GM21447 (cell line): ENCODE measurements around the gene C5AR1.
"Not testable (repeated sequence)": the region's sequence is repeated elsewhere in the genome, so short reads cannot be mapped to it uniquely, and the experiment has no call there.

Source experiments
- ATAC-seq: cut with Tn5 transposase; IDR thresholded peaks from one replicate; pipeline ENCODE4 v1.9.1; 2021; ENCODE audit not compliant: unreplicated experiment

Gene C5AR1

DNA sequence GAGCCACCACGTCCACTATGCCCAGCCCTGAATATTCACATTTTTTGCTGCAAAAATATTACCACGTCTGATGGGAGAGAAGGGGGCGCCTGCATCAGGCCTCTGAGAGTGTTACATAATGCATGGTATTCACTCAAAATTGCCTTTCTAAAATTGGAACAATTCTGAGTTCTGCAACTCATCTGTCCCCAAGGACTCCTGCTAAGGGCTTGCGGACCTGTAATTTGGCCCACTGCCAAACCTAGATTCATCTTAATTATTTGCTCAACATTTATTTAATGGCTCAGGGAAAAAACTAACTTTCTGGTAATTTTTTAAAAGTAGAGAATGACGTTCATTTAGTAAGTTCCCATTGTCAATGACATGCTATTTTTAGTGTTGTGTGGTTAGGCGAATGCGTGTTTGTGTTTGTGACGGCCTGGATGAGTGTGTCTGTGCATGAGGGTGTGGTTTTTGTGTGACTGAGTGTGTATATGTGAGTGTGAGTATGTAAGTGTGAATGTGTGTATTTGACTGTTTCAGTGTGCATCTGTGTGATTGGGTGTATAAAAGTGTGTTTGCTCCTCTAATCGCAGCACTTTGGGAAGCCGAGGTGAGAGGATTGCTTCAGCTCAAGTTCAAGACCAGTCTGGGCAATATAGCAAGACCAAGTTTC is 26.1 kb upstream of the C5AR1 start:
- no peak for ATAC-seq

DNA sequence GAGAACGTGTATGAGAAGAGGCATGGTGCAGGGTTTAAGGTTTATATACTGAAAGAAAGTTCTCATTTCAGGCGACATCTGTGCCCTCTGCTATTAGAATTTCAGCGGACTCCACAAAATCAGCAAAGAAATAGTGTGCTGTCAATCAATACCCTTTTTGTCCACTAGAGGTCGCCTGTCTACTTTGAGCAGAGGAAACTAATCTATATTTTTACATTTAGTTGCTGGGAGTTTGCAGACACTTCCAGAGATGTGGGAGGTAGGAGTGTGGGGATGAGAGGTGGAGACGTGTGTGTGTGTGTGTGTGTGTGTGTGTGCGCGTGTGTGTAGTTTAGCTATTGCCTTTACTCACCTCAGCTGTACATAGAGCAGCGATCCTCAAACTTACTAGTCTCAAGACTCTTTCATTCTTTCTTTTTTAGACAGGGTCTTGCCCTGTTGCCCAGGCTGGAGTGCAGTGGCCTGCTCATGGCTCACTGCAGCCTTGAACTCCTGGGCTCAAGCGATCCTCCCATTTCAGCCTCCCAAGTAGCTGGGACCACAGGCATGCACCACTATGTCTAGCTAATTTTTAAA is 25.2 kb upstream of the C5AR1 start:
- ATAC-seq = no peak

DNA sequence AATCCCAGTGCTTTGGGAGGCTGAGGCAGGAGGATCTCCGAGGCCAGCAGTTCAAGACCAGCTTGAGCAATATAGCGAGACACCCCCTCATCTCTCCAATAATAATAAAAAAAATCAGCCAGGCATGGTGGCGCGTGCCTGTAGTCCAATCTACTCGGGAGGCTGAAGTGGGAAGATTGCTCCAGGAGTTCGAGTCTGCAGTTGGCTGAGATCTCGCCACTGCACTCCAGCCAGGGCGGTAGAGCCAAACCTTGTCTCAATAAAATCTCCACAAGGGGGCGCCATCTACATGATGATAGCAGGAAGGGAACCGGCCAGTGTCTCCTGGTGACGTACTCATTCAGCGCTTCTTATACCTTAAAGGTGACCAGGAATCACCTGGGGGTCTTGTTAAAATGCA is 13.6 kb upstream of the C5AR1 start:
- ATAC-seq = no peak

DNA sequence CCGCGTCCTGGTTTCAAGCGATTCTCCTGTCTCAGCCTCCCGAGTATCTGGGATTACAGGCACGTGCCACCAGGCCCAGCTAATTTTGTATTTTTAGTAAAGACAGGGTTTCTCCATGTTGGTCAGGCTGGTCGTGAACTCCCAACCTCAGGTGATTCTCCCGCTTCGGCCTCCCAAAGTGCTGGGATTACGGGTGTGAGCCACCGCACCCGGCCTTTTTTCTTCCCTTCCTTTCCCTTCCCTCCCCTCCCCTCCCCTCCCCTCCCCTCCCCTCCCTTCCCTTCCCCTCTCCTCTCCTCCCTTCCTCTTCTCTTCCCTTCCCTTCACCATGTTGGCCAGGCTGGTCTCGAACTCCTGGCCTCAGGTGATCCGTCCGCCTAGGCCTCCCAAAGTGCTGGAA is 8.8 kb upstream of the C5AR1 start:
- not testable (repeated sequence) for ATAC-seq

DNA sequence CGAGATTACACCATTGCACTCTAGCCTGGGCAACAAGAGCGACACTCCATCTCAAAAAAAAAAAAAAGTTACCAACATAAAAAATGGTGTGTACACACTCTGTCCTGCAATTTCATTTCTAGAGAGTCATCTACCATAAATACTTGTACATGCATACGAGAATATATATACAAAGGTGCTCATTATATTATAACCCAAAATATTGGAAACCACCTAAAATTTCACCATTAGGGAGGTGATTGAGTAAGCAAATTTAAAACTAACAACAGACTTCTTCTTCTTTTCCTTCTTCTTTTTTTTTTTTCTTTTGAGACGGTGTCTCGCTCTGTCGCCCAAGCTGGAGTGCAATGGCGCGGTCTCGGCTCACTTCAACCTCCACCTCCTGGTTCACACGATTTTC is 7.4 kb upstream of the C5AR1 start:
- ATAC-seq = no peak

DNA sequence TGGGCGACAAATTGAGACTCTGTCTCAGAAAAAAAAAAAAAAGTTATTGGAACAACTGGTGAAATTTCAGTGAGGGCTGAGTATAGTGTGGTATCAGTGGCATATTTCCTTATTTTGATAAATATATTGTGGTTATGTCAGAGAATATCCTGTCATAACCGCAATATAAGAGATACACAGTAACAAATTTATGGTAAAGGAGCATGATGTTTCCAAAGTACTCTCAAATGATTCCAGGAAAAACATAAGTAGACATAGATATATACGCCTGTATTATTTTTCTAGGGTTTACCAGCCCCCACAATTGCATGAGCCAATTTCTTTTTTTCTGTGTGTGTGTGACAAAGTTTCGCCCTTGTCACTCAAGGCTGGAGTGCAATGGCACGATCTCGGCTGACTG is 5.7 kb upstream of the C5AR1 start:
- ATAC-seq = no peak

DNA sequence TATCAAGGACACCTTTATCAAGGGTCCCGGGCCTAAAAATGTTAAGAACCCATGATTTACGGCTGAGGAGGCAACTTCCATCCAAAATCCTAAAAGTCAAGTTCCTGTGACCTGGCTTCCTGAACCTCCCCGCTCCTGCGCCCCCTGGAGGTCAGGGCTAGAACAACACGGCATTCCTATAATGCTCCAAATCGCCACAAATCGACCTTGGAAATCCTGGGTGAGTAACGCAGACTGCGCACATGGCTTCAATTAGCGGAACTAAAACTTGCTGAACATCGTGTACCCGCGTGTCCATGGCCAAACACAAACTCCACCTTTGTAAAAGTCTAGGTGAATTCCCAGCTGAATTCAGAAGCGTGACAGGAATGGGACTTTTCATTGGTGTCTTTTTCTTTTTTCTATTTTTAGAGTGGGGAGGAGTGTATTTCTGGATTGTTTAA is 4.3 kb upstream of the C5AR1 start:
- no peak for ATAC-seq

DNA sequence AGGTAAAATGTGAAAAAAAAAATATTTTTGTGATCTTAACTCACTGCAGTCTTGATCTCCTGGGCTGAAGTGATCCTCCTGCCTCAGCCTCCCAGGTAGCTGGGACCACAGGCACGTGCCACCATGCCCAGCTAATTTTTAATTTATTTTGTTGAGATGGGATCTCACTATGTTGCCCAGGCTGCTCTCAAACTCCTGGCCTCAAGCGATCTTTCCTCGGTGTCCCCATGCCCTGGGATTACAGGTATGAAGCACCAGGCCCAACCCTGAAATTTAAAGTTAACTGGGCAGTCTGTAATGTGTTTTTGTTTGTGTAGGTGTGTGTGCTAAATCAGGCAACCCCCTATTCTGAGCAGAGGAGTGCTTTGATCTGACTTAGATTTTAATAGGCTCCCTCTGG is 3.4 kb upstream of the C5AR1 start:
- no peak for ATAC-seq

DNA sequence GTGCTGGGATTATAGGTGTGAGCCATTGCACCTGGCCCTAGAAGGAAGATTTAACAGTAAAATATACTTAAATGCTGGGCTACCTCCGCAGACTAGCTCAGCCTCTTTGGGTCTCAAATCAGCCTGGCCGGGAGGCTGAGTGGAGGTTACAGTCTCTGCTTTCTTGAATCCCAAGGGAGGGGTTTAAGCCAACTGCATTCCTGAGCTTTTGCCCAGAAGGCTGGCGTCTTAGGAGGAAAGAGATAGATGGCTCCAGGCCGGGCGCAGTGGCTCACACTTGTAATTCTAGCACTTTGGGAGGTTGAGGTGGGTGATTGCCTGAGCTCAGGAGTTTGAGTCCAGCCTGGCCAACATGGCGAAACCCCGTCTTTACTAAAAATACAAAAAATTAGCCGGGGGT is 623 bp upstream of the C5AR1 start:
- no peak for ATAC-seq

DNA sequence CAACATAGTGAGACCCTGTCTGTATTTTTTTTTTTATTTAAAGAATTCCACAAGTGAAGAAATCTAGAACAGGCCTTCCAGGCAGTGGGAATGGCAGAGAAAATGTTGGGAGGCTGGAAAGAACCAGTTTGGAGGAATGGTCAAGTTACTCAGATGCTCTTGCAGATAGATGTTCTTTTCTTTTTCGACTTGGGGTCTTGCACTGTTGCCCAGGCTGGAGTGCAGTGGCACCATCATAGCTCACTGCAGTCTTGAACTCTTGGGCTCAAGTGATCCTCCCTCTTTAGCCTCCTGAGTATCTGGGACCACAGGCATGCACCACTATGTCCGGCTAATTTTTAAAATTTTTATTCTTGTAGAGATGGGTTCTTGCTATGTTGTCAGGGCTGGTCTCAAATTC is 662 bp downstream of the C5AR1 start:
- no peak for ATAC-seq

DNA sequence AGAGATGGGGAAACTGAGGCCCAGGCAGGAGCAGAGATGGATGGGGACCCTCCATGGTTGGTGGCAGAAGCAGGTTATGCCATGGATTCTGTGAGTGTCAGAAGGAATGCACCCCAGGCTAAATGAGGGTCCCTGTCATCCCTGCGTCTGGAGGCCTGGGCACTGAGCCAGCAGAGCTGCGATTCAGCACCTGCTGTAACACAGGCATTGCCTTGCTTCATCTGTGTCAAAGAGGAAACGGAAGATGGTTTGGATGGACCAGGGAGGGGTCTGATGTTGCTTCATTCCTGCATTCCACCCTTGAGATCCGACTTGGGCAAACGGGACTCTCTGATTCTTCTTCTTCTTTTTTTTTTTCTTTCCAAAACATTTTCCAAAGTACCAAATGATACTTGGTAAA is 1.2 kb downstream of the C5AR1 start:
- no peak for ATAC-seq

DNA sequence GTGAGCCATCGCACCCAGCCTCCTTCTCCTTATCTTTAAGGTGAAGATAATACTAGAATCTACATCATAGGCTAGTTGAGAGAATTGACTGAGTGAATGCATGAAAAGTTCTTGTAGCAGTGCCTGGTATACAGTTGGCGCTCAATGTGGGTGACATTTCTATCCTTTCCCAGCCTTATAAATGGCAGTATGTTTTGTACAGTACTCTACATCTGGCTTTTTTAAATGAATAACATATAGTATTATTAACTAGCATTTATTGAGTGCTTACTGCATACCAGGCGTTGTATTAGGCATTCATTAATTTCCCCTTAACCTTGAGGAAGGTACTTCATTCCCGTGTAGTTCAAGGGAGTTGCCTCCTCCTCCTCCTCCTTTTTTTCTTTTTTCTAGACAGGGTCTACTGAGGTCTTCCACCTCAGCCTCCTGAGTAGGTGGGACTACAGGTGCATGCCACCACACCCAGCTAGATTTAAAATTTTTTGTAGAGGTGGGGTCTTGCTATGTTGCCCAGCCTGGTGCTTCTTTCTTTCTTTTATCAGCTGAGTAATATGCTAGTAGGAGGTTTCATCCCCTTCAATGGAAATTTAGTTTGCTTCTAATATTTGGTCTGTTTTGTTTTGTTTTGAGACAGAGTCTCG is 2.8 kb downstream of the C5AR1 start:
- ATAC-seq = no peak

DNA sequence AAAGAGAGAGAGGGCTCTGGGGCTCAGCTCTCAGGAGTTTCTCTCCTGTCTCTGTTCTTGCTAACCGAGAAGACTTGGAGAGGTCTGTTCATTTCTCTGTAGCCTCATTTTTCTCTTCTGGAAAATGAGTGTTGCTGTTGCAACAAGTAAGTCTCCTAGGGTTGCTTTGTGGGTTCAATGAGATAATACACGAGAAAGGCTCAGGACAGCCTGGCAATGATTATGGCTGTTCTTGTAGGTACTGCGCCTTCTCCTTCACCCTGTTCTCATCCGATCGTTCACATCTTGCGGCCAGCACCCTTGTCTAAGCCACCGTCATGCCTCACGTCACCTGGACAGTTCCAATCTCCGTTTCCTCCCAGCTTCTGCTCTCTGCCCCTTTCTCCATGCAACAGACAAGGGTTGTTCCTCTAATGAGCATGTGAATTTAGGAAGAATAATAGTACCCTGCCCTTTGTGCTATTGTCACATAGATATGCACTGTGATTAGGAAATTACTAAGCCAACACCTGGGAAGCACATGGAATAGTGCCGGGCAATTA is 4.2 kb downstream of the C5AR1 start:
- ATAC-seq = no peak

DNA sequence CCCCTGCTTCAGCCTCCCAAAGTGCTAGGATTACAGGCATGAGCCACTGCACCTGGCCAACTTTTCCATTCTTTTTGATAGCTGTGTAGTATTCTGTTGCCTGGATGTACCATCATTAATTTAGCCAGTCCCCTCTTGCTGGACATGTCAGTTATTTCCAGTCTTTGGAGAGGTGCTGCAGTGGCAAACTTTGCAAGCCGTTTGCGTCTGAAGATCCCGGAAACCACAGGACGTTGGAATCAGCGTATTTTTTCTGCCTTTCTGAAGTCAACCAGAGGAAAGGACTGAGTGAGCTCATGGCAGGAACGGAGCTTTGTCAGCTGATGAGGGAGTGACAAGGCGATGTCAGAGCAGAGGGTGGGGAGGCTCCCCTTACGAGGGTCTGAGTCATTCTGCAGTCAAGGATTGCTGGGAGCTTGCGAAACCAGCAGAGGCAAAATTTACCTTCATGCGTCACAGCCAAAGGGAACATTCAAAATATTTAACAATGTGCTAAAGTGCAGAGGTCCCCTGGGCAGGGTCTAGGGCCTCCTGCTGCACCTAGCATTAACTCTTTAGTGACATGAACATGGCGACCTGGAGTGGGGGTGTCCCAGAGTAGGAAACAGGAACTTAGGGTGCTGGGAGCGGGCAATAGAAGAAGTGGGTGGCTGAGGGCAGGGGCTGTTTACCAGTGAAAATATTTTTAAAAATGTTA is 5.6 kb downstream of the C5AR1 start:
- no peak for ATAC-seq

DNA sequence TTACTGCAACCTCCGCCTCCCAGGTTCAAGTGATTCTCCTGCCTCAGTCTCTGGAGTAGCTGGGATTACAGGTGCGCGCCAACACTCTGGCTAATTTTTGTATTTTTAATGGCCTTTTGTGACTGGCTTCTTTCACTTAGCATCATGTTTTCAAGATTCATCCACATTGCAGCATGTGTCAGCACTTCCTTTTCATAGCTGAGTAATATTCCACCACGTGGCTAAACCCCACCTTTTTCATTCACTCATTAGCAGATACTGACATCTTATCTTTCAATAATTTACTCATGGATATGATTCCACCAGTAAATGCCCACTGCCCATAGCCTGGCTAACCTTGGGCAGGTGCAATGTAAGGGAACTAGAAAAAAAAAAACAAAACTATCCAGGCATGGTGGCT is 6.9 kb downstream of the C5AR1 start:
- no peak for ATAC-seq

DNA sequence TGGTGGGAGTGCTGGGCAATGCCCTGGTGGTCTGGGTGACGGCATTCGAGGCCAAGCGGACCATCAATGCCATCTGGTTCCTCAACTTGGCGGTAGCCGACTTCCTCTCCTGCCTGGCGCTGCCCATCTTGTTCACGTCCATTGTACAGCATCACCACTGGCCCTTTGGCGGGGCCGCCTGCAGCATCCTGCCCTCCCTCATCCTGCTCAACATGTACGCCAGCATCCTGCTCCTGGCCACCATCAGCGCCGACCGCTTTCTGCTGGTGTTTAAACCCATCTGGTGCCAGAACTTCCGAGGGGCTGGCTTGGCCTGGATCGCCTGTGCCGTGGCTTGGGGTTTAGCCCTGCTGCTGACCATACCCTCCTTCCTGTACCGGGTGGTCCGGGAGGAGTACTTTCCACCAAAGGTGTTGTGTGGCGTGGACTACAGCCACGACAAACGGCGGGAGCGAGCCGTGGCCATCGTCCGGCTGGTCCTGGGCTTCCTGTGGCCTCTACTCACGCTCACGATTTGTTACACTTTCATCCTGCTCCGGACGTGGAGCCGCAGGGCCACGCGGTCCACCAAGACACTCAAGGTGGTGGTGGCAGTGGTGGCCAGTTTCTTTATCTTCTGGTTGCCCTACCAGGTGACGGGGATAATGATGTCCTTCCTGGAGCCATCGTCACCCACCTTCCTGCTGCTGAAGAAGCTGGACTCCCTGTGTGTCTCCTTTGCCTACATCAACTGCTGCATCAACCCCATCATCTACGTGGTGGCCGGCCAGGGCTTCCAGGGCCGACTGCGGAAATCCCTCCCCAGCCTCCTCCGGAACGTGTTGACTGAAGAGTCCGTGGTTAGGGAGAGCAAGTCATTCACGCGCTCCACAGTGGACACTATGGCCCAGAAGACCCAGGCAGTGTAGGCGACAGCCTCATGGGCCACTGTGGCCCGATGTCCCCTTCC is 10.5 kb downstream of the C5AR1 start:
- ATAC-seq = no peak

DNA sequence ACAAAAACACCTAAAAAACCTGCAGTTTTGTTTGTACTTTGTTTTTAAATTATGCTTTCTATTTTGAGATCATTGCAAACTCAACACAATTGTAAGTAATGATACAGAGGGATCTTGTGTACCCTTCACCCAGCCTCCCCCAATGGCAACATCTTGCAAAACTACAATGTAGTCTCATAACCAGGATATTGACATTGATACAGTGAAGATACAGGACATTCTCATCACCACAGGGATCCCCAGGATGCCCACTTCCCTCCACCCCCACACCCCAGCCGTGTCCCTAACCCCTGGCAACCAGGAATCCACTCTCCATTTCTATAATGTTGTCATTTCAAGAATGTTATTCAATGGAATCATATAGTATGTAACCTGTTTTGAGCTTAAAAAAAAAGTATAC is 12.0 kb downstream of the C5AR1 start:
- ATAC-seq = no peak

DNA sequence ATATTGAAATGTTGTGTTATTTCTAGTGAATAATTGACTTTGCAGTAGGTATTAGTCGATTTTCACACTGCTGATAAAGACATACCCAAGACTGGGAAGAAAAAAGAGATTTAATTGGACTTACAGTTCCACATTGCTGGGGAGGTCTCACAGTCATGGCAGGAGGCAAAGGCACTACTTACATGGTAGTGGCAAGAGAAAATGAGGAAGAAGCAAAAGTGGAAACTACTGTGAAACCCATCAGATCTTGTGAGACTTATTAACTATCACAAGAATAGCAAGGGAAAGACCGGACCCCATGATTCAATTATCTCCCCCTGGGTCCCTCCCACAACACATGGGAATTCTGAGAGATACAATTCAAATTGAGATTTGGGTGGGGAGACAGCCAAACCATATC is 12.4 kb downstream of the C5AR1 start:
- ATAC-seq = no peak

DNA sequence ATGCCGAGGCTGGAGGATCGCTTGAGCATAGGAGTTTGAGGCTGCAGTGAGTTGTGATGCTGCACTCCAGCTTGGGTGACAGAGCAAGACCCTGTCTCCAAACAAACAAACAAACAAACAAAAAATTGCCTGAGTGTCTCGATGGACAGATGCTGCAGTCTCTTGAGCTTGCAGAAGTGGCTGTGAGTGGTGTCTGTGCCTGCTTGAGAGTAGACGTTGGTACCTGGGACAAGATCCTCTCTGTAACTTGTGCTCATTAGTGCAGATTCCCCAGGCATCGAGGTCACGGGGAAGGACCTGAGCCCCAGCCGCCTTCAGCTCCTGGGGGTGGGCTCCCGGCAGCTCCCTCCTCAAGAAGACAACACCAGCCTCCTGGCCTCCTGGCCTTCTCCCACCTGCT is 13.7 kb downstream of the C5AR1 start:
- ATAC-seq = no peak

DNA sequence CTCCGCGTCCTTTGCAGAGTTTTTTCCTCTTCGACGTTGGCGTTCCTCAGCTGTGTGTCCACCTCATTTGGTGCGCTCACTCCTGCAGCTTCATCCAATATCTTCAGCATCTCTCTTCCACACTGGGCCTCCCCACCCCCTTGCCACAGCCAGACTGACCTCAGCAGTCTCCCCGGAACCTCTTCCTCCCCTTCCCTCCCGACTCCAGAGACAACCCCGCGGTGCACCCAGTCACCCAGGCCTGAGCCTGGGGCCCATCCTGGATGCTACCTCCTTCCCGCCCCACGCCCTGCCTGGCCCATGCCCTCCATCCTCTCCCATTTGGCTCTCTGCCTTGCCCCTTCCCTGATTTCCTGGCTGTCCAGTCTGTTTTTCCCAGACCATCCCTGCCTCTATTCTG is 14.2 kb downstream of the C5AR1 start:
- ATAC-seq = no peak

DNA sequence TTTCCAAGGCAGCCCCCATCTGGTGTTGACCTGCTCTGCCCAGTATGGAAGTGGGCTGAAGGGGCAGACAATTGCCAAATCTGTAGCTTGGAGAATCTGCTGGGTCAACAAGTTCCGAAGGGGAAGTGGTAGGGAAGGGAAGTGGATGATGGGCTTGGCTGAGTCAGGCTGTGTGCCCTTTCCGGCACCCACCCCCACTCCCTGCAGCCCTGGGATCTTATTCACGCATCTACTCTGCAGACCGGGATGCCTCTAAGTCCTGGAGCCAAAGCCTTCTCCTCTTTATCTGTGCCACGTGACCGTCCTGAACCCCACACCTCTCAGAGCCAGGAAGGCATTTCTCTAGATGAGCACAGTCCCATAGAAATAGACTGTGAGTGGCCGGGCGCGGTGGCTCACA is 14.8 kb downstream of the C5AR1 start:
- no peak for ATAC-seq
